M059J (cell line): Measurements from ENCODE around the gene DPH7. TPM values are rescaled to one million over a fixed set of nuclear protein-coding genes. Genes with fewer than 3 reads are reported as not detected.
A peak's percentile ranks its signal among the peaks of the same experiment; 100 is the strongest.
"Not testable (repeated sequence)": the region's sequence is repeated elsewhere in the genome, so short reads cannot be mapped to it uniquely, and the experiment has no call there.

Experiments
- DNase-seq: peaks from one replicate; pipeline ENCODE4 v3.0.0-alpha.2; 2012; ENCODE audit warnings: low read depth
- total RNA-seq: library from RNA; depleted of rRNA; stranded (reverse); fragments of >200 nt; shearing (Covaris generic); gene quantifications from 2 replicates; pipeline ENCODE4 v1.2.3, GENCODE V29; 2014; rRNA removed

Gene DPH7
- 20.8 and 25.5 TPM in 2 replicates for total RNA-seq

- DNase-seq: peak; percentile 91
These were observed at the start of gene DPH7 for GRCh38 chr9:137578518-137579258. Gene DPH7, minus strand, starts transcription at chr9:137578925. Its CDS starts 148 bp downstream, at chr9:137578777.

- not testable (repeated sequence) for DNase-seq
These were observed 48.7 kb upstream of the DPH7 start for GRCh38 chr9:137627406-137627805.

GRCh38 chr9:137626464-137626863 lies 47.7 kb upstream of the DPH7 start:
- no peak for DNase-seq

GRCh38 chr9:137622211-137622610 lies 43.5 kb upstream of the DPH7 start:
- DNase-seq: not testable (repeated sequence)

GRCh38 chr9:137621131-137621757 lies 42.5 kb upstream of the DPH7 start:
- DNase-seq: no peak

- DNase-seq: no peak
These were observed 41.9 kb upstream of the DPH7 start for GRCh38 chr9:137620581-137620980.

GRCh38 chr9:137620048-137620405 lies 41.3 kb upstream of the DPH7 start:
- DNase-seq: no peak

GRCh38 chr9:137619240-137620047 lies 40.7 kb upstream of the DPH7 start:
- peak; percentile 65 for DNase-seq

GRCh38 chr9:137618105-137619067 lies 39.7 kb upstream of the DPH7 start, which contains the start of gene EHMT1:
Gene EHMT1, plus strand, starts transcription at chr9:137619005. Its CDS starts 24 bp downstream, at chr9:137619029.
- peak; percentile 80 for DNase-seq

- no peak for DNase-seq
These were observed 36.7 kb upstream of the DPH7 start for GRCh38 chr9:137615387-137615871.

- DNase-seq: no peak
These were observed 36.1 kb upstream of the DPH7 start for GRCh38 chr9:137614631-137615386.

- no peak for DNase-seq
These were observed 35.2 kb upstream of the DPH7 start for GRCh38 chr9:137613738-137614523.

- DNase-seq: no peak
These were observed 34.5 kb upstream of the DPH7 start for GRCh38 chr9:137613259-137613658.

GRCh38 chr9:137612741-137613142 lies 34.0 kb upstream of the DPH7 start:
- no peak for DNase-seq

GRCh38 chr9:137611623-137612609 lies 33.2 kb upstream of the DPH7 start:
- DNase-seq: peak; percentile 94

- DNase-seq: no peak
These were observed 32.2 kb upstream of the DPH7 start for GRCh38 chr9:137610944-137611343.

- DNase-seq: no peak
These were observed 28.6 kb upstream of the DPH7 start for GRCh38 chr9:137607141-137607857.

GRCh38 chr9:137606734-137607138 lies 28.0 kb upstream of the DPH7 start:
- DNase-seq: no peak
